Activated CD4-positive, alpha-beta T cell treated with anti-CD3 and anti-CD28 coated beads for 4 hours (primary cell): Measurements from ENCODE around the gene AWAT1.
"Not testable (repeated sequence)": the region's sequence is repeated elsewhere in the genome, so short reads cannot be mapped to it uniquely, and the experiment has no call there.

Experiments used
- DNase-seq, 2 donors: peaks; one replicate each; pipeline ENCODE4 v3.0.0-alpha.2; 2020

Gene AWAT1

GRCh38 chrX:70262952-70263567 is 28.6 kb downstream of the AWAT1 start:
- no peak for DNase-seq

- DNase-seq = no peak
Measured at GRCh38 chrX:70264784-70265183, 30.3 kb downstream of the AWAT1 start.

- DNase-seq = no peak
Measured at GRCh38 chrX:70268034-70268433, 33.6 kb downstream of the AWAT1 start, which contains the start of gene ARR3. TSS of gene ARR3 (plus strand) at chrX:70268334. CDS start at chrX:70269386, 1,052 bp downstream.

GRCh38 chrX:70274029-70274428 is 39.6 kb downstream of the AWAT1 start:
- DNase-seq = not testable (repeated sequence)

- DNase-seq = no peak
Measured at GRCh38 chrX:70279081-70279480, 44.6 kb downstream of the AWAT1 start.

GRCh38 chrX:70280573-70280972 is 46.1 kb downstream of the AWAT1 start:
- no peak for DNase-seq

GRCh38 chrX:70281951-70282350 is 47.5 kb downstream of the AWAT1 start, which contains the start of gene RAB41:
TSS of gene RAB41 (plus strand) at chrX:70282172. CDS start at chrX:70282218, 46 bp downstream.
- no peak for DNase-seq

- DNase-seq = no peak
Measured at GRCh38 chrX:70289168-70289792, 54.8 kb downstream of the AWAT1 start.
